ENCODE results near the gene CSH2. TPM values are rescaled to one million over a fixed set of nuclear protein-coding genes. Genes with fewer than 3 reads are reported as not detected.
"Not testable (repeated sequence)": the region's sequence is repeated elsewhere in the genome, so short reads cannot be mapped to it uniquely, and the experiment has no call there.

Gene CSH2
- total RNA-seq, 1 experiment from 2014 or later: not detected

DNA sequence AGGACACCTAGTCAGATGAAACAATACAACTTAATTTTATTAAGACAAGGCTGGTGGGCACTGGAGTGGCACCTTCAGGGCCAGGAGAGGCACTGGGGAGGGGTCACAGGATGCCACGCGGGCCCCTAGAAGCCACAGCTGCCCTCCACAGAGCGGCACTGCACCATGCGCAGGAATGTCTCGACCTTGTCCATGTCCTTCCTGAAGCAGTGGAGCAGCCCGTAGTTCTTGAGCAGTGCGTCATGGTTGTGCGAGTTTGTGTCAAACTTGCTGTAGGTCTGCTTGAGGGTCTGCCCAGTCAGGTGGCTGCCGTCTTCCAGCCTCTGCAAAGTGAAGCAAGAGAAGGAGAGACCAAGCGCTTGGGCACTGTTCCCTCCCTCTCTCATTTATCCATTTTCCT lies 36.1 kb upstream of the CSH2 start:
- not testable (repeated sequence) for H3K4me3 ChIP-seq; H3K27ac ChIP-seq; DNase-seq; H3K36me3 ChIP-seq; H3K4me1 ChIP-seq; H3K9me3 ChIP-seq (replicated peaks); H3K27me3 ChIP-seq

- not testable (repeated sequence) for H3K27ac ChIP-seq; H3K27me3 ChIP-seq; H3K4me1 ChIP-seq; H3K36me3 ChIP-seq; H3K9me3 ChIP-seq (replicated peaks); H3K4me3 ChIP-seq
- peak; percentile 44 to 61 for DNase-seq
Measured at GRCh38 chr17:63907161-63907778, 33.8 kb upstream of the CSH2 start.

DNA sequence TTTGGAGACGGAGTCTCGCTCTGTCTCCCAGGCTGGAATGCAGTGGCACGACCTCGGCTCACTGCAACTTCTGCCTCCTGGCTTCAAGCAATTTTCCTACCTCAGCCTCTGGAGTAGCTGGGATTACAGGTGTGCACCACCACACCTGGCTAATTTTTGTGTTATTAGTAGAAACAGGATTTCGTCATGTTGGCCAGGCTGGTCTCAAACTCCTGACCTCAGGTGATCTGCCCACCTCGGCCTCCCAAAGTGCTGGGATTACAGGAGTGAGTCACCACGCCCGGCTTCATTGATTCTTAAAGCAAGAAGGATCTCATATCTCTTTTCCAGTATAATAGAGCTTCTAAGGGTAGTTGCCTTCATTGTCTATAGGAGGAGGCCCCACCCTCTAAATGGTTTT lies 31.3 kb upstream of the CSH2 start:
- H3K27ac ChIP-seq; H3K9me3 ChIP-seq (replicated peaks); H3K27me3 ChIP-seq; H3K4me3 ChIP-seq; H3K4me1 ChIP-seq; DNase-seq; H3K36me3 ChIP-seq: not testable (repeated sequence)

DNA sequence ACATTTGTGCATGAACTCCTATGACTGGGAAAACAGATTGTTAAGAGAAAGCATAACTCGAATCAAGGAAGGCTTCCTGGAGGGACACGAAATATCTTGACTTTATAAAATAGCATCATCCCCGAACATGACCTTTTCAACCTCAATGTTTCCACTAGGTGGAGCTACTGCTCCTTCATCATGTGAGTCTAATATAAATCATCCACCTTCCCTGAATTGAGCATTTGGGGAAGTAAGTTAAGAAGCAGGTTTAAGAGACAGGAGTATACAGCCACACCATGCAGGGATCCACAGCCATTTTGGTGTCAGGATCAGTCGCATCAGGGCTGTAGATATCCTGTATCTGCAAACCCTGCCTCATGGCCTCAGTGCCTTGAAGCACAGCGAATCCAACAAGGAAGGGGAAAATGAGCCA lies 30.3 kb upstream of the CSH2 start:
- not testable (repeated sequence) for H3K27ac ChIP-seq; H3K4me3 ChIP-seq; H3K27me3 ChIP-seq; H3K4me1 ChIP-seq; H3K36me3 ChIP-seq; H3K9me3 ChIP-seq (replicated peaks)
- peak in 1 of 2 experiments; percentile 18 for DNase-seq

GRCh38 chr17:63901971-63902370 lies 28.5 kb upstream of the CSH2 start:
- not testable (repeated sequence) for H3K36me3 ChIP-seq, DNase-seq

GRCh38 chr17:63898899-63899798 lies 25.7 kb upstream of the CSH2 start:
- H3K4me1 ChIP-seq; H3K27ac ChIP-seq; H3K4me3 ChIP-seq; H3K9me3 ChIP-seq (replicated peaks); DNase-seq; H3K27me3 ChIP-seq; H3K36me3 ChIP-seq: not testable (repeated sequence)

More at GRCh38 chr17:63901971-63902370, 28.5 kb upstream of the CSH2 start:
- H3K27ac ChIP-seq; H3K27me3 ChIP-seq; H3K4me1 ChIP-seq; H3K9me3 ChIP-seq (replicated peaks); H3K4me3 ChIP-seq: not testable (repeated sequence)

GRCh38 chr17:63896524-63897354 lies 23.3 kb upstream of the CSH2 start, which contains the start of gene CSH1:
Gene CSH1, minus strand, starts transcription at chr17:63896574. Its CDS starts 63 bp downstream, at chr17:63896511.
- not testable (repeated sequence) for DNase-seq; H3K4me1 ChIP-seq; H3K9me3 ChIP-seq (replicated peaks); H3K36me3 ChIP-seq; H3K4me3 ChIP-seq; H3K27ac ChIP-seq; H3K27me3 ChIP-seq

DNA sequence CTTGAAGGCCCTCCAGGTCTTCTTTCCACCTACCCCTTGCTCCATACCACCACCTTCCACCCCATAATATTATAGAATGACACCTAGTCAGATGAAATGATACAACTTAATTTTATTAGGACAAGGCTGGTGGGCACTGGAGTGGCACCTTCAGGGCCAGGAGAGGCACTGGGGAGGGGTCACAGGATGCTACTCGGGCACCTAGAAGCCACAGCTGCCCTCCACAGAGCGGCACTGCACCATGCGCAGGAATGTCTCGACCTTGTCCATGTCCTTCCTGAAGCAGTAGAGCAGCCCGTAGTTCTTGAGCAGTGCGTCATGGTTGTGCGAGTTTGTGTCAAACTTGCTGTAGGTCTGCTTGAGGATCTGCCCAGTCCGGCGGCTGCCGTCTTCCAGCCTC lies 21.3 kb upstream of the CSH2 start:
- H3K9me3 ChIP-seq (replicated peaks); DNase-seq; H3K4me3 ChIP-seq; H3K27me3 ChIP-seq; H3K4me1 ChIP-seq; H3K27ac ChIP-seq; H3K36me3 ChIP-seq: not testable (repeated sequence)

DNA sequence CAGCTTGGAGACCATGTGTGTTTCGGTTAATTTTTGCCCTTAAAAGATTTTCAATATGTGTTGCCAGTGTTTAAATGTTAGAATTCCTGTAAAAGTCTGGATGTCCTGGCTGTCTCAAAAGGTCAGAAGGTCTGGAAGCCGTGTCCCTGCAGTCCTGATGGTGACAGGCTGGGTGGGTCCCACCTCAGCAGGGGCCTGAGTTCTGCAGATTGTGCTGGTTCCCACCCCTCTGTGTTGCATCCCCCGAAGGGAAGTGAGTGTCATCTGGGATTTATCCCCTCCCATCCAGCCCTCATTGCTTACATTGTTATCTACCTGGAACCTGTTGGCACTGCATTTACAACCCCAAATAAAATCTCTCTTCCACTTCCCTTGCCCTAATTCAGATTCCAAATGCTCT lies 20.5 kb upstream of the CSH2 start:
- not testable (repeated sequence) for H3K27ac ChIP-seq; H3K27me3 ChIP-seq; H3K4me3 ChIP-seq; H3K9me3 ChIP-seq (replicated peaks); H3K4me1 ChIP-seq; DNase-seq; H3K36me3 ChIP-seq

DNA sequence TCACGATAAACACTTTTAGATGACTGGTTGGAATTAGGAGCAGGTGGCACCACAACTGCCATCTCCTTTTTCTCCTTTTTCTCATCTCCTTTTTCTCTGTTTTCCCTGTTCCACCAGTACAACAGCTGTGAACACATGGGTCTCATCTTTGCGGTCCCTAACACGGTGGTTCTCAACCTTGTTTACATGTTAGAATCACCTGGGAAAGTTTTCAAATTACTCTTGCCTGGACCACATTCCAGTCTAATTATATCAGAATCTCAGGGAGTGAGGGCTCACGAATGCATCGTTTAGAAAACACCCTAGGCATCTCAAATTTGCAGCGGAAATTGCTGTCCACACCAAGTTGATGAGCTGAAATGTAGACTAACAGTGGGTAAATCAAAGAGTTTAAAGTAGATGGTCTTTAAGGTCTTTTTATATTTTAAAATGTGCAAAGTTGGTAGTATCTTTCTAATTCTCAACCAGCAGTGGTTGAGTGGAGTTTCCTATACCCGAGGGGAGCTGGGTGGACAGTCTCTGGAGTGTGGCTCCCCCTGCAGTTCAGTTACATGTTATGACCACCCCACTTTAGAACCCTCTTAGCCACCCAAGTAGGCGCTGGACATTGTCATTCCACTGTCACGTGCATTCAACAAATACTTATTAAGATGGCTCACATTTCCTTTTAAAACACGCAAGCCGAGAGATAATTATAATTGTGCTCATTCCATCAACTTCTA lies 19.0 kb upstream of the CSH2 start:
- H3K27ac ChIP-seq; H3K4me1 ChIP-seq; H3K9me3 ChIP-seq (replicated peaks); H3K36me3 ChIP-seq; H3K27me3 ChIP-seq; H3K4me3 ChIP-seq: not testable (repeated sequence)
- DNase-seq: peak in 1 of 2 experiments; percentile 39

- peak; percentile 39 to 51 for DNase-seq
- not testable (repeated sequence) for H3K9me3 ChIP-seq (replicated peaks); H3K27ac ChIP-seq; H3K36me3 ChIP-seq; H3K4me1 ChIP-seq; H3K27me3 ChIP-seq; H3K4me3 ChIP-seq
Measured at GRCh38 chr17:63889026-63889848, 15.8 kb upstream of the CSH2 start.

GRCh38 chr17:63885119-63885518 lies 11.6 kb upstream of the CSH2 start:
- not testable (repeated sequence) for H3K27ac ChIP-seq; DNase-seq; H3K27me3 ChIP-seq; H3K36me3 ChIP-seq; H3K4me3 ChIP-seq; H3K4me1 ChIP-seq; H3K9me3 ChIP-seq (replicated peaks)

GRCh38 chr17:63882626-63883126 lies 9.2 kb upstream of the CSH2 start:
- not testable (repeated sequence) for H3K4me1 ChIP-seq; H3K9me3 ChIP-seq (replicated peaks); H3K27ac ChIP-seq; DNase-seq; H3K4me3 ChIP-seq; H3K27me3 ChIP-seq; H3K36me3 ChIP-seq
